ENCODE data around the gene ADD1. TPM values are rescaled to one million over a fixed set of nuclear protein-coding genes. Genes with fewer than 3 reads are reported as not detected.

Gene ADD1
- total and polyA plus RNA-seq, 4 donors, result 62.2 to 142 (median 83.4) TPM

- no peak overlapping the region for H3K4me3 ChIP-seq (ENCODE audit: low read depth in 1 of 3, low read length in 3 of 3)
- H3K9ac ChIP-seq (ENCODE audit: low read depth in 1 of 2, low read length in 2 of 2), result no peak overlapping the region
- no peak overlapping the region for H3K27ac ChIP-seq (ENCODE audit: low read depth in 1 of 2, low read length in 2 of 2)
- DNase-seq (ENCODE audit: low spot score), result no peak
- WGBS, result 83% methylated on average over 8 of the region's 8 CpGs
- H3K36me3 ChIP-seq (ENCODE audit: control insufficient read depth in 4 of 4, insufficient read depth in 3 of 4, low read depth in 1 of 4, low read length in 3 of 4), result peaks cover 2 to 55% (median 39%) of the 10 kb centered on the region in 4 donors
- H3K4me1 ChIP-seq (ENCODE audit: control insufficient read depth in 4 of 4, insufficient read depth in 4 of 4, low read length in 3 of 4), result peaks cover 5 to 31% (median 20%) of the 10 kb centered on the region in 4 donors
- no peaks in the 10 kb centered on the region for H3K27me3 ChIP-seq (ENCODE audit: control insufficient read depth in 4 of 4, insufficient read depth in 4 of 4, low read length in 3 of 4)
- no peaks in the 10 kb centered on the region for H3K9me3 ChIP-seq (ENCODE audit: control insufficient read depth in 4 of 4, low read length in 3 of 4)
- TF ChIP-seq JUND (IDR thresholded peaks at IDR 0.05) (no peak), RAD21 (IDR thresholded peaks at IDR 0.05) (no peak), CTCF (IDR thresholded peaks at IDR 0.05; ENCODE audit: low read depth, low read length, missing input control) (no peak)
Observed at GRCh38 chr4:2906218-2906617, 62.6 kb downstream of the ADD1 start.

DNA sequence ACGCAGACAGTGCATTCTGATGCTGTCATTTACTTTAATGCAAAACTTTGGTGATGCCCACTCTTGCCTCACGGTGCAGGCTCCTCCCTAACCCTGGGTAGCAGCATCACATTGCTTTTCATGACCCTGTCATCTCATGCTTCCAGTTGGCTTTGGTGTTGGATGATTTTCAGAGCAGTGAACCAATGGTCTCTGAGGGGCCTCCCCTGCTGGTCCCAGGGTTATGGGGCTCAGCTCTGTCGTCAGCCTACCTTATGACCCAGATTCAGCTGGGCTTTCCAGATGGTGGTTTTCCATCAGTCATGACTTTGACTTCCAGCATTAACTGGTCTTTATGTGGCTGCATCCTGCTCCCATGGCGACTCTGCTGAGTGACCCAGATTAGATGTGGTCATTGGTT lies 63.6 kb downstream of the ADD1 start:
- Histone ChIP-seq H3K4me3 (ENCODE audit: low read depth in 1 of 3, low read length in 3 of 3) (no peak overlapping the region), H3K36me3 (ENCODE audit: control insufficient read depth in 4 of 4, insufficient read depth in 3 of 4, low read depth in 1 of 4, low read length in 3 of 4) (peaks cover 2 to 55% (median 39%) of the 10 kb centered on the region in 4 donors), H3K9ac (ENCODE audit: low read depth in 1 of 2, low read length in 2 of 2) (no peak overlapping the region), H3K27me3 (ENCODE audit: control insufficient read depth in 4 of 4, insufficient read depth in 4 of 4, low read length in 3 of 4) (no peaks in the 10 kb centered on the region), H3K9me3 (ENCODE audit: control insufficient read depth in 4 of 4, low read length in 3 of 4) (no peaks in the 10 kb centered on the region), H3K27ac (ENCODE audit: low read depth in 1 of 2, low read length in 2 of 2) (no peak overlapping the region), H3K4me1 (ENCODE audit: control insufficient read depth in 4 of 4, insufficient read depth in 4 of 4, low read length in 3 of 4) (peaks cover 5 to 31% (median 20%) of the 10 kb centered on the region in 4 donors)
- 77% methylated on average over 4 of the region's 4 CpGs for WGBS
- TF ChIP-seq YY1 (IDR thresholded peaks at IDR 0.05), result no peak
- TF ChIP-seq HNF4G (IDR thresholded peaks at IDR 0.05), result no peak
- no peak for DNase-seq (ENCODE audit: low spot score)

DNA sequence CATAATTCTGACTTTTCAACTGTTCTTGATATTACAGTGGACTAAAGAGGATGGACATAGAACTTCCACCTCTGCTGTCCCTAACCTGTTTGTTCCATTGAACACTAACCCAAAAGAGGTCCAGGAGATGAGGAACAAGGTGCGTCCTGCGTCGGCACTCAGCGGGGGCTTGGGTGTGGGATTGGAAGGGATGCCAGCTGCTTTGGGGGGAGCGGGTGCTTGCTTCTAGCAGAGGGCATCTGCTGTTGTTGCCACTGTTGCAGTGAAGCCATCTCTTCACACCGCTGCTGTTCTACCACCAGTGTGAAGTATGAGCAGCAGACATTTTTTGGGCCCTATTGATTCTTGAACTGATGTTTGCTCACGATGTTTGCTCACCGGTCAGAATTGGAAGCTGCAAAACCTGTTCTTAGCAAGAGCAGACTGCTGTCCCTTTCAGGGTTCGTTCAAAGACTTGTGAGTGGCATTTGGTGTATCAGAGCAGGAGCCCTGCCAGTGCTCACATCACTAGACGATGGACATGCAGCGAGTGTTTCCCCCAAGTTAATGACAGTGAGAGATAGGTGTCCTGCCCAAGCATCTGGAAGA lies 64.2 kb downstream of the ADD1 start:
- Histone ChIP-seq H3K4me3 (ENCODE audit: low read depth in 1 of 3, low read length in 3 of 3) (no peak overlapping the region), H3K27me3 (ENCODE audit: control insufficient read depth in 4 of 4, insufficient read depth in 4 of 4, low read length in 3 of 4) (no peaks in the 10 kb centered on the region), H3K36me3 (ENCODE audit: control insufficient read depth in 4 of 4, insufficient read depth in 3 of 4, low read depth in 1 of 4, low read length in 3 of 4) (peaks cover 2 to 54% (median 39%) of the 10 kb centered on the region in 4 donors), H3K27ac (ENCODE audit: low read depth in 1 of 2, low read length in 2 of 2) (no peak overlapping the region), H3K4me1 (ENCODE audit: control insufficient read depth in 4 of 4, insufficient read depth in 4 of 4, low read length in 3 of 4) (peaks cover 5 to 31% (median 20%) of the 10 kb centered on the region in 4 donors), H3K9me3 (ENCODE audit: control insufficient read depth in 4 of 4, low read length in 3 of 4) (no peaks in the 10 kb centered on the region), H3K9ac (ENCODE audit: low read depth in 1 of 2, low read length in 2 of 2) (no peak overlapping the region)
- TF ChIP-seq, protein P1, sequence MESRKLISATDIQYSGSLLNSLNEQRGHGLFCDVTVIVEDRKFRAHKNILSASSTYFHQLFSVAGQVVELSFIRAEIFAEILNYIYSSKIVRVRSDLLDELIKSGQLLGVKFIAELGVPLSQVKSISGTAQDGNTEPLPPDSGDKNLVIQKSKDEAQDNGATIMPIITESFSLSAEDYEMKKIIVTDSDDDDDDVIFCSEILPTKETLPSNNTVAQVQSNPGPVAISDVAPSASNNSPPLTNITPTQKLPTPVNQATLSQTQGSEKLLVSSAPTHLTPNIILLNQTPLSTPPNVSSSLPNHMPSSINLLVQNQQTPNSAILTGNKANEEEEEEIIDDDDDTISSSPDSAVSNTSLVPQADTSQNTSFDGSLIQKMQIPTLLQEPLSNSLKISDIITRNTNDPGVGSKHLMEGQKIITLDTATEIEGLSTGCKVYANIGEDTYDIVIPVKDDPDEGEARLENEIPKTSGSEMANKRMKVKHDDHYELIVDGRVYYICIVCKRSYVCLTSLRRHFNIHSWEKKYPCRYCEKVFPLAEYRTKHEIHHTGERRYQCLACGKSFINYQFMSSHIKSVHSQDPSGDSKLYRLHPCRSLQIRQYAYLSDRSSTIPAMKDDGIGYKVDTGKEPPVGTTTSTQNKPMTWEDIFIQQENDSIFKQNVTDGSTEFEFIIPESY (IDR thresholded peaks at IDR 0.05), result no peak
- peak in 1 of 2 donors; percentile 45 for TF ChIP-seq HNF4A (conservative IDR thresholded peaks at IDR 0.05)
- TF ChIP-seq NR2F2 (IDR thresholded peaks at IDR 0.05), result no peak
- TF ChIP-seq FOXA2 (IDR thresholded peaks at IDR 0.05), result peak; percentile 48
- peak in 1 of 2 donors; percentile 60 for TF ChIP-seq RAD21 (IDR thresholded peaks at IDR 0.05)
- TF ChIP-seq, protein P2, sequence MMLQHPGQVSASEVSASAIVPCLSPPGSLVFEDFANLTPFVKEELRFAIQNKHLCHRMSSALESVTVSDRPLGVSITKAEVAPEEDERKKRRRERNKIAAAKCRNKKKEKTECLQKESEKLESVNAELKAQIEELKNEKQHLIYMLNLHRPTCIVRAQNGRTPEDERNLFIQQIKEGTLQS (IDR thresholded peaks at IDR 0.05), result no peak
- TF ChIP-seq, protein P3, sequence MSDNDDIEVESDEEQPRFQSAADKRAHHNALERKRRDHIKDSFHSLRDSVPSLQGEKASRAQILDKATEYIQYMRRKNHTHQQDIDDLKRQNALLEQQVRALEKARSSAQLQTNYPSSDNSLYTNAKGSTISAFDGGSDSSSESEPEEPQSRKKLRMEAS (IDR thresholded peaks at IDR 0.05), result no peak
- no peak for TF ChIP-seq EGR1 (IDR thresholded peaks at IDR 0.05; ENCODE audit: low read depth in 2 of 2)
- TF ChIP-seq FOXA1 (IDR thresholded peaks at IDR 0.05), result no peak
- no peak for TF ChIP-seq CTCF (IDR thresholded peaks at IDR 0.05; ENCODE audit: low read depth, low read length, missing input control)
- no peak for TF ChIP-seq JUND (IDR thresholded peaks at IDR 0.05)
- TF ChIP-seq YY1 (IDR thresholded peaks at IDR 0.05), result peak; percentile 26
- TF ChIP-seq TAF1 (conservative IDR thresholded peaks at IDR 0.05), result no peak
- TF ChIP-seq HNF4G (IDR thresholded peaks at IDR 0.05), result no peak
- no peak for TF ChIP-seq GABPA (IDR thresholded peaks at IDR 0.05 in 1 of 2, conservative IDR thresholded peaks at IDR 0.05 in 1 of 2)
- peak in 1 of 2 donors; percentile 8 for TF ChIP-seq RXRA (IDR thresholded peaks at IDR 0.05)
- TF ChIP-seq, protein P4, sequence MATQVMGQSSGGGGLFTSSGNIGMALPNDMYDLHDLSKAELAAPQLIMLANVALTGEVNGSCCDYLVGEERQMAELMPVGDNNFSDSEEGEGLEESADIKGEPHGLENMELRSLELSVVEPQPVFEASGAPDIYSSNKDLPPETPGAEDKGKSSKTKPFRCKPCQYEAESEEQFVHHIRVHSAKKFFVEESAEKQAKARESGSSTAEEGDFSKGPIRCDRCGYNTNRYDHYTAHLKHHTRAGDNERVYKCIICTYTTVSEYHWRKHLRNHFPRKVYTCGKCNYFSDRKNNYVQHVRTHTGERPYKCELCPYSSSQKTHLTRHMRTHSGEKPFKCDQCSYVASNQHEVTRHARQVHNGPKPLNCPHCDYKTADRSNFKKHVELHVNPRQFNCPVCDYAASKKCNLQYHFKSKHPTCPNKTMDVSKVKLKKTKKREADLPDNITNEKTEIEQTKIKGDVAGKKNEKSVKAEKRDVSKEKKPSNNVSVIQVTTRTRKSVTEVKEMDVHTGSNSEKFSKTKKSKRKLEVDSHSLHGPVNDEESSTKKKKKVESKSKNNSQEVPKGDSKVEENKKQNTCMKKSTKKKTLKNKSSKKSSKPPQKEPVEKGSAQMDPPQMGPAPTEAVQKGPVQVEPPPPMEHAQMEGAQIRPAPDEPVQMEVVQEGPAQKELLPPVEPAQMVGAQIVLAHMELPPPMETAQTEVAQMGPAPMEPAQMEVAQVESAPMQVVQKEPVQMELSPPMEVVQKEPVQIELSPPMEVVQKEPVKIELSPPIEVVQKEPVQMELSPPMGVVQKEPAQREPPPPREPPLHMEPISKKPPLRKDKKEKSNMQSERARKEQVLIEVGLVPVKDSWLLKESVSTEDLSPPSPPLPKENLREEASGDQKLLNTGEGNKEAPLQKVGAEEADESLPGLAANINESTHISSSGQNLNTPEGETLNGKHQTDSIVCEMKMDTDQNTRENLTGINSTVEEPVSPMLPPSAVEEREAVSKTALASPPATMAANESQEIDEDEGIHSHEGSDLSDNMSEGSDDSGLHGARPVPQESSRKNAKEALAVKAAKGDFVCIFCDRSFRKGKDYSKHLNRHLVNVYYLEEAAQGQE (IDR thresholded peaks at IDR 0.05), result no peak
- peak; percentile 61 for TF ChIP-seq SP1 (IDR thresholded peaks at IDR 0.05)
- 45% methylated on average over 11 of the region's 11 CpGs for WGBS
- no peak for DNase-seq (ENCODE audit: low spot score)
